Body of pancreas (tissue), 4 donors: Measurements from ENCODE around the gene SELENOP. TPM values are rescaled to one million over a fixed set of nuclear protein-coding genes. Genes with fewer than 3 reads are reported as not detected.

Experiments
- ATAC-seq: fragments of 150-250 bp; one replicate; pipeline ENCODE4 v1.9.1; 2016
- DNase-seq, 4 donors: peaks; one replicate each; pipeline ENCODE4 v3.0.0-alpha.2; 2019
- H3K27ac ChIP-seq, 4 donors: fragments of 200-600 bp; sonication (generic); 1 replicate in 3 of 4; 2 replicates in 1 of 4; pipeline versions ENCODE4 v1.5.1 to v1.6.1; 2016 to 2019; ENCODE audit warnings: mild to moderate bottlenecking in 1 of 4, mixed read lengths in 1 of 4, moderate library complexity in 1 of 4
- H3K27me3 ChIP-seq, 2 donors: fragments of 200-600 bp; sonication (generic); one replicate each; pipeline ENCODE4 v1.6.0; 2016; ENCODE audit warnings: mild to moderate bottlenecking in 1 of 2
- H3K36me3 ChIP-seq, 2 donors: fragments of 200-600 bp; sonication (generic); replicated peaks in 1 of 2; 2 replicates each; pipeline ENCODE4 v1.5.1; 2016; ENCODE audit warnings: low read depth in 2 of 2; ENCODE audit not compliant: insufficient read depth in 1 of 2
- H3K4me1 ChIP-seq: fragments of 200-600 bp; sonication (generic); one replicate; pipeline ENCODE4 v1.6.0; 2016
- H3K4me3 ChIP-seq, 2 donors: fragments of 200-600 bp; sonication (generic); 1 replicate in 1 of 2; 2 replicates in 1 of 2; pipeline ENCODE4 v1.5.1; 2016 to 2019
- H3K9me3 ChIP-seq, 3 donors: fragments of 200-600 bp; sonication (generic); 1 replicate in 2 of 3; 2 replicates in 1 of 3; pipeline ENCODE4 v1.5.1; 2016
- POLR2A ChIP-seq, 3 donors: fragments of 450-650 bp; IDR thresholded peaks; one replicate each; pipeline ENCODE4 v1.6.1; 2016; ENCODE audit warnings: antibody characterized with exemption in 3 of 3, mild to moderate bottlenecking in 2 of 3
- whole genome bisulfite sequencing, 2 donors: methylation state at CpG; one replicate each; pipeline ENCODE4 v1.1.5; 2017; 5-methylcytosine and 5-hydroxymethylcytosine counted together
- intact Hi-C: fragments of 100-400 bp; cut with DNase I; formaldehyde crosslinking; loops from one replicate; pipeline ENCODE4 v1.15.1; 2023
- total RNA-seq, 2 donors: library from RNA; depleted of rRNA; stranded (reverse); fragments of >200 nt; gene quantifications; one replicate each; pipeline ENCODE4 v1.1.0, GENCODE V29; 2016
- TF ChIP-seq, protein P1 (sequence below), 7 experiments: fragments of 450-650 bp in 4 of 7; fragments of 200-600 bp in 3 of 7; sonication (generic) in 3 of 7; IDR thresholded peaks; one replicate each; pipeline ENCODE4 v1.5.1; 2016 to 2019; ENCODE audit warnings: antibody characterized with exemption in 7 of 7

The SELENOP gene
- total RNA-seq, 2 donors from 2014 or later: 97.9 to 289 TPM

DNA sequence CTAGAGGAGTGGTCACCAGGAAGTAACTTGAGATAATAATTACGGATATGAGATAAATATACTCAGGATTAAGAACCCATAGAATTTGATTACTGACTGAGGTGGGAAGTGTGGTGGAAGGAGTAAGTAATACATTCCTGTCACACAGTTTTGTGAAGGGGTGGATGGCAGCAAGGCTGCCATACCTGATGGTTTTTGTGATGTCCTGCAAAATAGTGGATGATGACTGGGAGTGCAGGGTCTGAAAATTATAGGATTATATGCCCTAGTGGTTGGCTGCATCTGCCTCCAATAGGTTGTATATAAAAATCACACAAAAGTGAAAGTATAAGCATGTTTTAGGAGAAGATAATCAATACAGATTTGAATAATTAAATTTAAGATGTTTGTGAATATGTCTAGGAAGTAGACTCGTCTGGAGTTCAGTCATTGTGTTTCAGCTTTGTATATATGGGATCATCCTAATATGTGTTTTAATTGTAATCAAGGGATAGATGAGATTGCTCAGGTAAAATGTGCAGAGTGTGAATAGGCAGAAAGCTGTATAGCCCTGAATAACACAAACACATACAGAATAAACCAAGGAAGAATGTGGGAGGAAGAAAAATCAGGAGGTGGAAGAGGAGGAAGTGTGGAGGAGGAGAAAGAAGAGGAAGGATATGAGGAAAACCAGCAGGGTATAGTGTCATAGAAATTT lies 5.5 kb downstream of the SELENOP start:
- Histone ChIP-seq H3K4me3 (no peak overlapping the region), H3K36me3 (peaks cover 0 to 22% of the 10 kb centered on the region in 2 donors), H3K27ac (no peak overlapping the region), H3K9me3 (peaks cover 0 to 3% (median 0%) of the 10 kb centered on the region in 3 donors), H3K4me1 (peaks cover 23% of the 10 kb centered on the region), H3K27me3 (no peaks in the 10 kb centered on the region)
- peak in 1 of 3 donors; percentile 12 for TF ChIP-seq POLR2A (IDR thresholded peaks at IDR 0.05)
- TF ChIP-seq, protein P1, sequence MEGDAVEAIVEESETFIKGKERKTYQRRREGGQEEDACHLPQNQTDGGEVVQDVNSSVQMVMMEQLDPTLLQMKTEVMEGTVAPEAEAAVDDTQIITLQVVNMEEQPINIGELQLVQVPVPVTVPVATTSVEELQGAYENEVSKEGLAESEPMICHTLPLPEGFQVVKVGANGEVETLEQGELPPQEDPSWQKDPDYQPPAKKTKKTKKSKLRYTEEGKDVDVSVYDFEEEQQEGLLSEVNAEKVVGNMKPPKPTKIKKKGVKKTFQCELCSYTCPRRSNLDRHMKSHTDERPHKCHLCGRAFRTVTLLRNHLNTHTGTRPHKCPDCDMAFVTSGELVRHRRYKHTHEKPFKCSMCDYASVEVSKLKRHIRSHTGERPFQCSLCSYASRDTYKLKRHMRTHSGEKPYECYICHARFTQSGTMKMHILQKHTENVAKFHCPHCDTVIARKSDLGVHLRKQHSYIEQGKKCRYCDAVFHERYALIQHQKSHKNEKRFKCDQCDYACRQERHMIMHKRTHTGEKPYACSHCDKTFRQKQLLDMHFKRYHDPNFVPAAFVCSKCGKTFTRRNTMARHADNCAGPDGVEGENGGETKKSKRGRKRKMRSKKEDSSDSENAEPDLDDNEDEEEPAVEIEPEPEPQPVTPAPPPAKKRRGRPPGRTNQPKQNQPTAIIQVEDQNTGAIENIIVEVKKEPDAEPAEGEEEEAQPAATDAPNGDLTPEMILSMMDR (IDR thresholded peaks at IDR 0.05): no peak
- intact Hi-C loops: no loop called here
- DNase-seq: no peak
- no peak for ATAC-seq
- 43 to 52% methylated on average over 2 of the region's 2 CpGs for WGBS, 2 donors

DNA sequence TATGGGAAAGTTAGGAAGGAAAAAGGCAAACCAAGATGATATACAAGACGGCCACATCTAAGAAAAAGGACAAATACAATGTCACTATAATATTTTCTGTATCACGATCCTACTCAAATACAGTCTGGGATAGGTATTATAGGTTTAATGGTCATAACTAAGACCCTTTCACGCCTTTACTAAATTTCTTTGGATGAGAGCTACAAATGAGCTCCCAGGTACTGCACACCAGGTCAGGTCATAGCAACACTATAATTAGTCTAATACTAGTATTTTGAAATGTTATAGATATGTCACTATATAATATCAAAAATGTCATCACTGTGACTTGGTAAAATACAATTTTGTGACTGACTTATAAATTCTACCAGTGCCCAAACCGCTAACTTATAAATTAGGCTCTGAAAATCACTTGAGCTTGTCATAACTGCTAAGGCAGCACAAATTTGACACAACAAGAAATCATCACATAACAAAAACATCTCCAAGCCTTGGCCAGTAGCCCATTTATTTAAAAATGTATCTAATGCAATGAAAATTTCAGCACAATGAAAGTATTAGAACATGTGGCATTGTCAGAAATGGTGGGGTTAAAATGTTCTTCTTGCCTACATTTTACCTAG lies 6.9 kb downstream of the SELENOP start:
- Histone ChIP-seq H3K9me3 (peaks cover 0 to 3% (median 0%) of the 10 kb centered on the region in 3 donors), H3K27me3 (no peaks in the 10 kb centered on the region), H3K27ac (no peak overlapping the region), H3K36me3 (peaks cover 0 to 30% of the 10 kb centered on the region in 2 donors), H3K4me3 (no peak overlapping the region), H3K4me1 (peaks cover 23% of the 10 kb centered on the region)
- DNase-seq (no peak), ATAC-seq (no peak)
- intact Hi-C loops: no loop called here
- TF ChIP-seq POLR2A (IDR thresholded peaks at IDR 0.05): no peak
- TF ChIP-seq, protein P1 (IDR thresholded peaks at IDR 0.05): no peak
- 94 to 95% methylated on average over 4 of the region's 4 CpGs for WGBS, 2 donors

DNA sequence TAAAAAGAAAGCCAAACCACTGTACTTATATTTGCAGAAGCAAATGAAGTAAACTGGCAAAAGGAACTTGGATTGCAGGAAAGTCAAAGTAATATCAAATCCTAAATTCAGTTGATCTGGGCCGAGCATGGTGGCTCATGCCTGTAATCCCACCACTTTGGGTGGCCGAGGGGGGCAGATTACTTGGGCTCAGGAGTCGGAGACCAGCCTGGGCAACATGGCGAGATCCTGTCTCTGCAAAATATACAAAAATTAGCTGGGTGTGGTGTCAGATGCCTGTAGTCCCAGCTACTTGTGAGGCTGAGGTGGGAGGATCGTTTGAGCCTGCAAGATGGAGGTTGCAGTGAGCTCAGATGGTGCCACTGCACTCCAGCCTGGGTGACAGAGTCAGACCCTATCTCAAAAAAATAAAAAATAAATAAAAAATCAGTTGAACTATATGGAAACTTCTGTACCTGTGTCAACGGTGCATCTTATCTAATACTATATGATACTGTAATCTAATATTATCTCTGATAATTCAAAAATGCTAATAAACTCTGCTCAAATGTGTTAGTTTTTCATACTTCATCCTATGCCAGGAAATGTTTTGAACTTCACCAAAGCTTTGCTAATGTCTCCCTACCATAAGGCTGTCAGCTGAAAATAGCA lies 10.1 kb downstream of the SELENOP start:
- intact Hi-C loops: no loop called here
- Histone ChIP-seq H3K9me3 (peaks cover 0 to 3% (median 0%) of the 10 kb centered on the region in 3 donors), H3K4me1 (no peaks in the 10 kb centered on the region), H3K36me3 (peaks cover 0 to 29% of the 10 kb centered on the region in 2 donors), H3K27me3 (no peaks in the 10 kb centered on the region), H3K4me3 (no peak overlapping the region), H3K27ac (no peak overlapping the region)
- ATAC-seq (no peak), DNase-seq (no peak)
- 88% methylated on average over 6 of the region's 6 CpGs for WGBS, 2 donors
- TF ChIP-seq, protein P1 (IDR thresholded peaks at IDR 0.05): no peak
- TF ChIP-seq POLR2A (IDR thresholded peaks at IDR 0.05): no peak

DNA sequence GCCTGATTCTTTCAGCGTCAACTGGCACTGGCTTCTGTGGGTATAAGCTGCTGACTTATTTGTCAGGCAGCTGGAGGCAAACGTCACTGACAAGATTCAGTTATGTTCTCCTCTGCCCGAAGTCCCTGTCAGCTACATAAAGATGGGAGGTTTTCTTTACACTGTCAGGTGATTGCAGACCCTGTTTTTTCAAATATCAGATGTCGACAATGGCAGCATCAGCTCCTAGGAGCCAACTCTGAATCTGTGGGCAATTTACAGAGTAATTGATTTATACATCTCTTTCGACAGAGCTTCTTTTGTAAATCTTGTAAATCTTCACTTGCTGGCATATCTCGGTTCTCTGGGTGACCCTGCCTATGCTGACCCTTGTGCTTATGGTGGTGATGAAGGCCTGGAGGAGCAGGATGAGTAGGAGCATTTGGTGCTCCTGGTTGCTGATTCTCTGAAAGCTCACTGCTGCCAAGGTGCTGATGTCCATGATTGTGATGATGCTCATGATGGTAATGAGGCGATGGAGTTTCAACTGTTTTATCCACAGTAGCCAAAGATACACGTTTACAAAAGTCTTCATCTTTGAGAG lies 10.9 kb downstream of the SELENOP start:
- 78 to 83% methylated on average over 8 of the region's 8 CpGs for WGBS, 2 donors
- no peak for DNase-seq

More for the DNA sequence above, 10.9 kb downstream of the SELENOP start:
- Histone ChIP-seq H3K27ac (no peak overlapping the region), H3K27me3 (no peaks in the 10 kb centered on the region), H3K36me3 (peaks cover 0 to 20% of the 10 kb centered on the region in 2 donors), H3K4me1 (no peaks in the 10 kb centered on the region), H3K4me3 (no peak overlapping the region), H3K9me3 (no peaks in the 10 kb centered on the region)
- peak in 1 of 3 donors; percentile 2 for TF ChIP-seq POLR2A (IDR thresholded peaks at IDR 0.05)
- TF ChIP-seq, protein P1 (IDR thresholded peaks at IDR 0.05): no peak
- no peak for ATAC-seq
- intact Hi-C loops: no loop called here
